ENCODE data around the gene ZNF658.
"Not testable (repeated sequence)": the region's sequence is repeated elsewhere in the genome, so short reads cannot be mapped to it uniquely, and the experiment has no call there.

ZNF658 gene

GRCh38 chr9:66900490-66901131 lies at the start of gene ZNF658:
ZNF658 (plus strand) TSS chr9:66900725; CDS start chr9:66903562, 2,837 bp downstream.
- DNase-seq: not testable (repeated sequence)

DNA sequence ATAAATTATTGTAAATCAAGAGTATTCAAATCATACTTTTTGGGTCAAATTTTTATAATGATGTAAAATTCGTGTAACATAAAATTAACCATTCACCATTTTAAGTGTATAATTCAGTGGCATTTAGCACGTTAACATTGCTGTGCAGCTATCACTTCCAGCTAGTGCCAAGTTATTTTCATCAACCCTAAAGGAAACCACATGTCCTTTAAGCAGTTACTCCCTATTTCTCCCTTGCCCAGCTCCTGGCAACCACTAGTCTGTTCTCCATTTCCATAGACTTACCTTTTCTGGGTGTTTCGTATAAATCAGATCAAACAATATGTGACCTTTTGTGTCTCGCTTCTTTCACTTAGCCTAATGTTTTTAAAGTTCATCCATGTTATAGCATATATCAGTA lies 38.8 kb upstream of the ZNF658 start:
- not testable (repeated sequence) for DNase-seq

DNA sequence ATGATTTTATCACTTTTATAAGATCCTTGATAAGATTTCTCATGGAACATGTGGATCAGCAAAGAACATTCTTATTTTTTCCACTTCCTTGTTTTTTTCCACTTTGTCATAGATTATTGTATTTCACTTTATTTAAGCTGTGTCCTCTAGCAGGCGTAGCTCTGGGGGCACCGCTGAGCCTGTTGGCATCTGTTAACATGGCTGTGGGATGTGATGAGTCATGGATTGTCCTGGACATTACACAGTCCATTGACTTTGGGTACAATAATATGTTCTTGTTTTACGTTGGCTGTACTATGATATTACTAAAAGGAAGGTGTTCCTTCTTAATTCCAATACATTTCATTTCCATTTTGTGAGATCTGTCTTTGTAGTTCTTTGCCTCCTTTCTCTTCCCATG lies 31.9 kb upstream of the ZNF658 start:
- DNase-seq: not testable (repeated sequence)

GRCh38 chr9:66880605-66881004 lies 19.9 kb upstream of the ZNF658 start:
- DNase-seq: not testable (repeated sequence)

DNA sequence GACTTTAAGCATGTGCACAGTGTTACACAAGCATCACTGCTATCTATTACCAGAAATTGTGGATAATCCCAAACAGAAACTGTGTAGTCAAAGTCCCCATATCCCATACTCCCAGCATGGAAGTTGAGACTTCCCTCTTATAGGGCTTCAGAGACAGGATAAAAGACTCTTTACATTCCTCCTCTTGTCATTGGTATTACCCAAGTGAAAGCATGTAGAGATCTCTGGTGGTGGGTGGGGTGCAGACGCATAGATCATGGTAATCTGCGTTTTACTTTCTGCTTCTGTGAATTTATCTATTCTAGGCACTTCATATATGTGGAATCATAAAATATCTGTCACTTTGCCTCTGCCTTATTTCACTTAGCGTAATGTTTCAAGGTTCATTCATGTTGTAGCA lies 18.7 kb upstream of the ZNF658 start:
- not testable (repeated sequence) for DNase-seq

- DNase-seq: not testable (repeated sequence)
These were observed 10.2 kb upstream of the ZNF658 start for GRCh38 chr9:66890334-66890733.

- DNase-seq: not testable (repeated sequence)
These were observed 616 bp downstream of the ZNF658 start for GRCh38 chr9:66901141-66901540.

DNA sequence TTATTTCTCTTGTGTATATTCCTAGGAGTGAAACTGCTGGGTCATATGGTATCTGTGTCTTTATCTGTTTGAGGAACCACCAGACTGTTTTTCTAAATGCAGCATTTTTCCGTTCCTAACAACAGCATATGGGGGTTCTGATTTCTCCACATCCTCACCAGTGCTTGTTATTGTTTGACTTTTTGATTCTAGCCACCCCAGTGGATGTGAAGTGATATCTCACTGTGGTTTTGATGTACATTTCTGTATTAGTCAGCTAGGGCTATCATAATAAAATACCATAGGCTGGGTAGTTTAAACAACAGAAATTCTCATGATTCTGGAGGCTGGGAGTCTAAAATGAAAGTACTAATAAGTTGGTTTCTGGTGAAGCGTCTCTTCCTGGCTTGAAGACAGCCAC lies 9.0 kb downstream of the ZNF658 start:
- not testable (repeated sequence) for DNase-seq

DNA sequence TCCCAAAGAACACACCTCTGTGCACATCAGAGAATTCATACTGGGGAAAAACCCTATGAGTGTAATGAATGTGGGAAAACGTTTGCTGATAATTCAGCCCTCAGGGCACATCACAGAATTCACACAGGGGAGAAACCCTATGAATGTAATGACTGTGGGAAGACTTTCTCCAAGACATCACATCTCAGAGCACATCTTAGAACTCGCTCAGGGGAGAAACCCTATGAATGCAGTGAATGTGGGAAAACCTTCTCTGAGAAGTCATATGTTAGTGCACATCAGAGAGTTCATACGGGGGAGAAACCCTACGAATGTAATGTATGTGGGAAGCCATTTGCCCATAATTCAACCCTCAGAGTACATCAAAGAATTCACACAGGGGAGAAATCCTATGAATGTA lies 19.5 kb downstream of the ZNF658 start:
- not testable (repeated sequence) for DNase-seq

DNA sequence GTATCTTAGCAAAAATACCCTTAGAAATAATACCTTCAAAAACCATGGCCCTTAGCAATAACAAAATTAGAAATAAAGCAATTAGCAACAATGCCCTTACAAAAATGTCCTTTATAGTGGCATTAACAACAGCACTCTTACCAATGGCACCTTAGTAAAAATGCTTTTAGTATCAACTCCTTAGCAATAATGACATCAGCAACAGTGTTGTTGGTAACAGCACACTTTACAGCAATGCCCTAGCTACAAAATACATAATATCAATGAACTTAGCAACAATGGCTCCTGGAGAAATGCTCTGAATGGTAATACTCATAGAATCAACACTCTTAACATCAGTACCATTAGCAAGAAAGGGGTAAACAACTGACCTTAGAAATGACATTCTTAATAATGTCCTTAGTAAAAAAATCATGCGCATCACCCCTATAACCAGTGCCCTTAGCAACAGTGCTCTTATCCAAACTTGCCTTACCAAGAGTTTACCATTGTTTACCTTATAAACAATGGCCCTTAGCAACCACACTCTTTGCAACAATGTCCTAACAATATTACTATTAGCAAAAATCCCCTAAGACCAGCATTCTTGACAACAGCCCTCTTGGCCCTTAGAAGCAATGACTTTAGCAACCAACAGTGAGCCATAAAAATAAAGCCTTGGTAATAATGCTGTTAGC lies 35.8 kb downstream of the ZNF658 start:
- DNase-seq: not testable (repeated sequence)

- DNase-seq: not testable (repeated sequence)
These were observed 37.1 kb downstream of the ZNF658 start for GRCh38 chr9:66937662-66938061.

DNA sequence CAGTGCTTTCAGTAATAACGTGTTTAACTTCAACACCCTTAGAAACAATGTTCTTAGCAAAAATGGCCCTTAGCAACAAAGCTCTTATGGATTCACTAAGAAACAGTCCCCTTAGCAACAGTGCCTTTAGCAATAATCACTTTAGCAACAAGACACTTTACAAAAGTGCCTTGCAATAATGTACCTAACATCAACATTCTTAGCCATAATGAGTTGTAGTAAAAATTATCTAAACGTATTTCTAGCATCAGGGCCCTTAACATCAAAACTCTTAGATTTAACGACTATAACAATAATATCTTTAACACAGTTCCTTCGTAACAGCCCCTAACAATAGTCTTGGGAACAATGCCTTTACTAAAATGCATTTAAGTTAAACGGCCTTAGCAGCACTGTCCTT lies 37.8 kb downstream of the ZNF658 start:
- DNase-seq: not testable (repeated sequence)

GRCh38 chr9:66939878-66940830 lies 39.6 kb downstream of the ZNF658 start:
- DNase-seq: not testable (repeated sequence)

- not testable (repeated sequence) for DNase-seq
These were observed 42.1 kb downstream of the ZNF658 start for GRCh38 chr9:66942400-66943155.

GRCh38 chr9:66952576-66952975 lies 52.1 kb downstream of the ZNF658 start:
- not testable (repeated sequence) for DNase-seq
